GM18507 (cell line): ENCODE data around the gene FOXO6.

Source experiments
- DNase-seq: peaks from one replicate; pipeline ENCODE4 v3.0.0; 2011; ENCODE audit warnings: low read depth; ENCODE audit not compliant: insufficient read length; ENCODE audit errors: extremely low spot score
- FAIRE-seq: peaks from 2 replicates; lab custom pipeline; 2011; peaks lifted over from hg19 to GRCh38; lab: Jason Lieb, UNC

Gene FOXO6

GRCh38 chr1:41394959-41395956 lies 34.0 kb downstream of the FOXO6 start:
- DNase-seq (no peak), FAIRE-seq (no peak)

GRCh38 chr1:41396084-41396483 lies 34.9 kb downstream of the FOXO6 start:
- DNase-seq, result no peak
- FAIRE-seq, result no peak

- FAIRE-seq (no peak), DNase-seq (no peak)
Measured at GRCh38 chr1:41397020-41397419, 35.8 kb downstream of the FOXO6 start.

- no peak for FAIRE-seq
- DNase-seq, result no peak
Measured at GRCh38 chr1:41397753-41398330, 36.6 kb downstream of the FOXO6 start.

- DNase-seq, result no peak
- FAIRE-seq, result no peak
Measured at GRCh38 chr1:41399145-41399795, 38.0 kb downstream of the FOXO6 start.

- DNase-seq (no peak), FAIRE-seq (no peak)
Measured at GRCh38 chr1:41400225-41400624, 39.0 kb downstream of the FOXO6 start.

GRCh38 chr1:41401899-41402298 lies 40.7 kb downstream of the FOXO6 start:
- no peak for DNase-seq
- FAIRE-seq, result no peak

GRCh38 chr1:41404308-41404761 lies 43.1 kb downstream of the FOXO6 start:
- FAIRE-seq, result no peak
- no peak for DNase-seq

GRCh38 chr1:41407664-41408252 lies 46.5 kb downstream of the FOXO6 start:
- FAIRE-seq (no peak), DNase-seq (no peak)

GRCh38 chr1:41408691-41409090 lies 47.5 kb downstream of the FOXO6 start:
- DNase-seq (no peak), FAIRE-seq (no peak)

- DNase-seq, result no peak
- FAIRE-seq, result no peak
Measured at GRCh38 chr1:41409825-41410224, 48.6 kb downstream of the FOXO6 start.

GRCh38 chr1:41410462-41410861 lies 49.2 kb downstream of the FOXO6 start:
- DNase-seq, result no peak
- FAIRE-seq, result no peak

- no peak for FAIRE-seq
- no peak for DNase-seq
Measured at GRCh38 chr1:41411229-41411628, 50.0 kb downstream of the FOXO6 start.

GRCh38 chr1:41412748-41413147 lies 51.5 kb downstream of the FOXO6 start:
- FAIRE-seq (no peak), DNase-seq (no peak)

- FAIRE-seq, result no peak
Measured at GRCh38 chr1:41413748-41414281, 52.6 kb downstream of the FOXO6 start.

GRCh38 chr1:41414296-41414695 lies 53.1 kb downstream of the FOXO6 start:
- FAIRE-seq (no peak), DNase-seq (no peak)

More at GRCh38 chr1:41413748-41414281, 52.6 kb downstream of the FOXO6 start:
- DNase-seq, result no peak

GRCh38 chr1:41414716-41415306 lies 53.6 kb downstream of the FOXO6 start:
- DNase-seq (no peak), FAIRE-seq (no peak)

- DNase-seq (no peak), FAIRE-seq (no peak)
Measured at GRCh38 chr1:41416081-41416480, 54.8 kb downstream of the FOXO6 start.
